HEK293 (cell line): ENCODE results near the gene CKB.

Experiments used
- CTCF ChIP-seq: fragments of 450-650 bp; formaldehyde crosslinking; IDR thresholded peaks from 2 replicates; pipeline ENCODE4 v1.5.1; 2016; ENCODE audit warnings: missing biosample characterization, missing genetic modification characterization
- HOXC10 ChIP-seq: sonication (generic); formaldehyde crosslinking; IDR thresholded peaks from 2 replicates; pipeline ENCODE4 v1.8.1; 2023; ENCODE audit warnings: mild to moderate bottlenecking, missing genetic modification reagents
- HOXD13 ChIP-seq: sonication (generic); formaldehyde crosslinking; IDR thresholded peaks from 2 replicates; pipeline ENCODE4 v1.8.0; 2022; ENCODE audit warnings: missing genetic modification reagents, borderline replicate concordance
- IKZF3 ChIP-seq: fragments of 450-650 bp; IDR thresholded peaks from 2 replicates; pipeline ENCODE4 v1.5.0; 2018; ENCODE audit warnings: missing biosample characterization, mild to moderate bottlenecking, missing genetic modification characterization, moderate library complexity
- MEIS1 ChIP-seq: sonication (generic); formaldehyde crosslinking; IDR thresholded peaks from 2 replicates; pipeline ENCODE4 v1.8.1; 2022; ENCODE audit warnings: missing genetic modification reagents, mild to moderate bottlenecking, borderline replicate concordance
- OSR2 ChIP-seq: fragments of 450-650 bp; formaldehyde crosslinking; IDR thresholded peaks from 2 replicates; pipeline ENCODE4 v1.5.1; 2016; ENCODE audit warnings: missing biosample characterization, missing genetic modification characterization
- REPIN1 ChIP-seq: fragments of 450-650 bp; formaldehyde crosslinking; IDR thresholded peaks from 2 replicates; pipeline ENCODE4 v1.5.1; 2017; ENCODE audit warnings: missing biosample characterization, missing genetic modification characterization, low read depth
- SETDB1 ChIP-seq: IDR thresholded peaks from one replicate; pipeline ENCODE4 v1.6.1; 2017; ENCODE audit warnings: mild to moderate bottlenecking, low read length, moderate library complexity, mixed read lengths; ENCODE audit not compliant: insufficient read length
- ZBTB17 ChIP-seq: fragments of 450-650 bp; formaldehyde crosslinking; IDR thresholded peaks from 2 replicates; pipeline ENCODE4 v1.5.1; 2016; ENCODE audit warnings: missing biosample characterization, missing genetic modification characterization
- ZBTB20 ChIP-seq: fragments of 450-650 bp; formaldehyde crosslinking; IDR thresholded peaks from 2 replicates; pipeline ENCODE4 v1.5.1; 2016; ENCODE audit warnings: missing biosample characterization, missing genetic modification characterization
- ZBTB48 ChIP-seq: fragments of 450-650 bp; formaldehyde crosslinking; IDR thresholded peaks from 2 replicates; pipeline ENCODE4 v1.5.1; 2016; ENCODE audit warnings: missing biosample characterization, missing genetic modification characterization
- ZFHX2 ChIP-seq: fragments of 450-650 bp; formaldehyde crosslinking; conservative IDR thresholded peaks from 2 replicates; pipeline ENCODE4 v1.5.1; 2016; ENCODE audit warnings: missing biosample characterization, missing genetic modification characterization
- ZFP69B ChIP-seq: fragments of 450-650 bp; formaldehyde crosslinking; IDR thresholded peaks from 2 replicates; pipeline ENCODE4 v1.5.1; 2016; ENCODE audit warnings: missing biosample characterization, missing genetic modification characterization
- ZNF10 ChIP-seq: fragments of 450-650 bp; formaldehyde crosslinking; IDR thresholded peaks from 2 replicates; pipeline ENCODE4 v1.5.1; 2017; ENCODE audit warnings: missing biosample characterization, missing genetic modification characterization
- ZNF114 ChIP-seq: fragments of 450-650 bp; formaldehyde crosslinking; IDR thresholded peaks from 2 replicates; pipeline ENCODE4 v1.5.0; 2017; ENCODE audit warnings: missing biosample characterization, missing genetic modification characterization
- ZNF133 ChIP-seq: fragments of 450-650 bp; formaldehyde crosslinking; IDR thresholded peaks from 2 replicates; pipeline ENCODE4 v1.5.1; 2016; ENCODE audit warnings: missing biosample characterization, missing genetic modification characterization
- ZNF140 ChIP-seq: fragments of 450-650 bp; formaldehyde crosslinking; IDR thresholded peaks from 2 replicates; pipeline ENCODE4 v1.5.1; 2016; ENCODE audit warnings: missing biosample characterization, missing genetic modification characterization
- ZNF155 ChIP-seq: fragments of 450-650 bp; formaldehyde crosslinking; IDR thresholded peaks from 2 replicates; pipeline ENCODE4 v1.5.1; 2016; ENCODE audit warnings: missing biosample characterization, missing genetic modification characterization
- ZNF19 ChIP-seq: fragments of 450-650 bp; formaldehyde crosslinking; IDR thresholded peaks from 2 replicates; pipeline ENCODE4; 2016; ENCODE audit warnings: missing biosample characterization, missing genetic modification characterization, low read depth
- ZNF354C ChIP-seq: fragments of 450-650 bp; formaldehyde crosslinking; IDR thresholded peaks from 2 replicates; pipeline ENCODE4 v1.5.1; 2016; ENCODE audit warnings: missing biosample characterization, missing genetic modification characterization, low read depth, borderline replicate concordance
- ZNF530 ChIP-seq: fragments of 450-650 bp; formaldehyde crosslinking; IDR thresholded peaks from 2 replicates; pipeline ENCODE4 v1.5.1; 2016; ENCODE audit warnings: low read depth, missing biosample characterization, missing genetic modification characterization
- ZNF544 ChIP-seq: fragments of 450-650 bp; formaldehyde crosslinking; IDR thresholded peaks from 2 replicates; pipeline ENCODE4 v1.5.0; 2017; ENCODE audit warnings: missing biosample characterization, missing genetic modification characterization
- ZNF600 ChIP-seq: fragments of 450-650 bp; formaldehyde crosslinking; IDR thresholded peaks from 2 replicates; pipeline ENCODE4 v1.5.1; 2016; ENCODE audit warnings: missing biosample characterization, missing genetic modification characterization
- ZNF830 ChIP-seq: fragments of 450-650 bp; IDR thresholded peaks from 2 replicates; pipeline ENCODE4 v1.5.0; 2018; ENCODE audit warnings: missing biosample characterization, missing genetic modification characterization, low read depth, mild to moderate bottlenecking, moderate library complexity
- ZNF837 ChIP-seq: fragments of 450-650 bp; formaldehyde crosslinking; IDR thresholded peaks from 2 replicates; pipeline ENCODE4 v1.5.1; 2016; ENCODE audit warnings: missing biosample characterization, missing genetic modification characterization
- ZSCAN16 ChIP-seq: fragments of 450-650 bp; formaldehyde crosslinking; IDR thresholded peaks from 2 replicates; pipeline ENCODE4 v1.5.1; 2016; ENCODE audit warnings: missing biosample characterization, missing genetic modification characterization
- ZXDB ChIP-seq: fragments of 450-650 bp; formaldehyde crosslinking; IDR thresholded peaks from 2 replicates; pipeline ENCODE4 v1.5.1; 2016; ENCODE audit warnings: missing biosample characterization, missing genetic modification characterization
- TF ChIP-seq, protein P1 (sequence below): fragments of 450-650 bp; formaldehyde crosslinking; IDR thresholded peaks from 2 replicates; pipeline ENCODE4 v1.5.1; 2016; ENCODE audit warnings: missing biosample characterization, missing genetic modification characterization
- TF ChIP-seq, protein P2 (sequence below): fragments of 450-650 bp; formaldehyde crosslinking; IDR thresholded peaks from 2 replicates; pipeline ENCODE4 v1.5.1; 2016; ENCODE audit warnings: missing biosample characterization, missing genetic modification characterization
- TF ChIP-seq, protein P3 (sequence below): fragments of 450-650 bp; formaldehyde crosslinking; IDR thresholded peaks from 2 replicates; pipeline ENCODE4 v1.5.1; 2016; ENCODE audit warnings: missing biosample characterization, missing genetic modification characterization, low read depth
- TF ChIP-seq, protein P4 (sequence below): fragments of 450-650 bp; formaldehyde crosslinking; IDR thresholded peaks from 2 replicates; pipeline ENCODE4 v1.5.1; 2017; ENCODE audit warnings: missing biosample characterization, missing genetic modification characterization
- TF ChIP-seq, protein P5 (sequence below): fragments of 450-650 bp; formaldehyde crosslinking; IDR thresholded peaks from 2 replicates; pipeline ENCODE4 v1.5.1; 2016; ENCODE audit warnings: missing biosample characterization, missing genetic modification characterization, low read depth

CKB gene

DNA sequence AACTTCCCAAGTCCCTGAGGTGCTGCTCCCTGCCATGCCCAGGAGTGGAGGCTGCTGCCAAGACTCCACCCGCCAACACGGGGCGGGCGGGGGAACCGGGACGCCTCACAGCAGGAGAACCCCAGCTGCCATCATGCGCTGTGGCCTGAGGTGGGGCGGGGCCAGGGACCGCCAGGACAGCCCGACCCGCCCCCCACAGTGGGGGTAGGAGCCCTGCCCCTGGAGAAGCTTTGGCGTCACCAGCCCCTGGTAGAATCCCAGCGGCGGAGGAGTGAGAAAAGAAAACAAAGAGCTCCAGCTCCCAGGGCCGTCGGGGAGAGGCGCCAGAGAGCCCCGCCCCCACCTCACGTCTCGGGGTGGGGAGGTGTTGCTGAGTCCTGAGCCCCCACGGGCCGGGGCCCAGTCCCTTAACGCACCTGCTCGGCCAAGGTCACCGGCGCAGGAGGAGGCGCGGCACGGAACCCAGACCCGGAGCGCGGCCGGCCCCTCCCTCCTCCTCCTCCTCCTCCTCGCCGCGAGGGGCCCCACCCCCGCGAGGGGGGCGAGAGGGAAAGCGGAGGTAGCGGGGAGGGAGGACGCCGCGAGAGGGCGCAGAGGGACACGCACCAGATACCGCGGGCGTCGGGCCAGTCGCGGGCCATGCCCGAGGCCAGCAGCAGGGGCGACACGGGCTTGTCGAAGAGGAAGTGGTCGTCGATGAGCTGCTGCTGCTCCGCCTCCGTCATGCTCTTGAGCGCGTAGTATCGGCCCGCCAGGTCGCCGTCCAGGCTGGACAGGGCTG is 1.8 kb downstream of the CKB start (continued):
- TF ChIP-seq ZNF600 (tag by site-specific recombination) (peak; percentile 83), ZNF19 (tag by site-specific recombination) (no peak), HOXC10 (CRISPR knock-in tag) (no peak), OSR2 (tag by site-specific recombination) (peak; percentile 99), ZXDB (peak; percentile 100), ZNF155 (tag by site-specific recombination) (no peak), ZNF830 (tag by site-specific recombination) (no peak), ZBTB48 (tag by site-specific recombination) (peak; percentile 87), ZNF140 (tag by site-specific recombination) (no peak), ZNF837 (tag by site-specific recombination) (peak; percentile 87), ZNF544 (tag by site-specific recombination) (no peak), ZNF133 (tag by site-specific recombination) (no peak), SETDB1 (no peak), ZNF354C (no peak), CTCF (tag by site-specific recombination) (peak; percentile 100), ZBTB20 (peak; percentile 85), ZNF10 (tag by site-specific recombination) (no peak; the same call in 1 of the 2 replicates), ZNF530 (no peak), ZSCAN16 (tag by site-specific recombination) (0 out of 2 replicates have a peak, but pooled peaks have one; percentile 18), ZFP69B (tag by site-specific recombination) (peak; percentile 98), REPIN1 (tag by site-specific recombination) (no peak; the same call in 1 of the 2 replicates), IKZF3 (peak; percentile 97), MEIS1 (CRISPR knock-in tag) (no peak), HOXD13 (no peak), ZFHX2 (peak; percentile 99), ZNF114 (tag by site-specific recombination) (no peak), ZBTB17 (tag by site-specific recombination) (peak; percentile 89)
- TF ChIP-seq, protein P1, sequence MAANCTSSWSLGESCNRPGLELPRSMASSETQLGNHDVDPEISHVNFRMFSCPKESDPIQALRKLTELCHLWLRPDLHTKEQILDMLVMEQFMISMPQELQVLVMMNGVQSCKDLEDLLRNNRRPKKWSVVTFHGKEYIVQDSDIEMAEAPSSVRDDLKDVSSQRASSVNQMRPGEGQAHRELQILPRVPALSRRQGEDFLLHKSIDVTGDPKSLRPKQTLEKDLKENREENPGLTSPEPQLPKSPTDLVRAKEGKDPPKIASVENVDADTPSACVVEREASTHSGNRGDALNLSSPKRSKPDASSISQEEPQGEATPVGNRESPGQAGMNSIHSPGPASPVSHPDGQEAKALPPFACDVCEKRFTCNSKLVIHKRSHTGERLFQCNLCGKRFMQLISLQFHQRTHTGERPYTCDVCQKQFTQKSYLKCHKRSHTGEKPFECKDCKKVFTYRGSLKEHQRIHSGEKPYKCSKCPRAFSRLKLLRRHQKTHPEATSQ (tag by site-specific recombination) = peak; percentile 88; the same call in 1 of the 2 replicates
- TF ChIP-seq, protein P2, sequence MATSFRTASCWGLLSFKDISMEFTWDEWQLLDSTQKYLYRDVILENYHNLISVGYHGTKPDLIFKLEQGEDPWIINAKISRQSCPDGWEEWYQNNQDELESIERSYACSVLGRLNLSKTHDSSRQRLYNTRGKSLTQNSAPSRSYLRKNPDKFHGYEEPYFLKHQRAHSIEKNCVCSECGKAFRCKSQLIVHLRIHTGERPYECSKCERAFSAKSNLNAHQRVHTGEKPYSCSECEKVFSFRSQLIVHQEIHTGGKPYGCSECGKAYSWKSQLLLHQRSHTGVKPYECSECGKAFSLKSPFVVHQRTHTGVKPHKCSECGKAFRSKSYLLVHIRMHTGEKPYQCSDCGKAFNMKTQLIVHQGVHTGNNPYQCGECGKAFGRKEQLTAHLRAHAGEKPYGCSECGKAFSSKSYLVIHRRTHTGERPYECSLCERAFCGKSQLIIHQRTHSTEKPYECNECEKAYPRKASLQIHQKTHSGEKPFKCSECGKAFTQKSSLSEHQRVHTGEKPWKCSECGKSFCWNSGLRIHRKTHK (tag by site-specific recombination) = no peak
- TF ChIP-seq, protein P3, sequence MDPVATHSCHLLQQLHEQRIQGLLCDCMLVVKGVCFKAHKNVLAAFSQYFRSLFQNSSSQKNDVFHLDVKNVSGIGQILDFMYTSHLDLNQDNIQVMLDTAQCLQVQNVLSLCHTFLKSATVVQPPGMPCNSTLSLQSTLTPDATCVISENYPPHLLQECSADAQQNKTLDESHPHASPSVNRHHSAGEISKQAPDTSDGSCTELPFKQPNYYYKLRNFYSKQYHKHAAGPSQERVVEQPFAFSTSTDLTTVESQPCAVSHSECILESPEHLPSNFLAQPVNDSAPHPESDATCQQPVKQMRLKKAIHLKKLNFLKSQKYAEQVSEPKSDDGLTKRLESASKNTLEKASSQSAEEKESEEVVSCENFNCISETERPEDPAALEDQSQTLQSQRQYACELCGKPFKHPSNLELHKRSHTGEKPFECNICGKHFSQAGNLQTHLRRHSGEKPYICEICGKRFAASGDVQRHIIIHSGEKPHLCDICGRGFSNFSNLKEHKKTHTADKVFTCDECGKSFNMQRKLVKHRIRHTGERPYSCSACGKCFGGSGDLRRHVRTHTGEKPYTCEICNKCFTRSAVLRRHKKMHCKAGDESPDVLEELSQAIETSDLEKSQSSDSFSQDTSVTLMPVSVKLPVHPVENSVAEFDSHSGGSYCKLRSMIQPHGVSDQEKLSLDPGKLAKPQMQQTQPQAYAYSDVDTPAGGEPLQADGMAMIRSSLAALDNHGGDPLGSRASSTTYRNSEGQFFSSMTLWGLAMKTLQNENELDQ = no peak
- TF ChIP-seq, protein P4, sequence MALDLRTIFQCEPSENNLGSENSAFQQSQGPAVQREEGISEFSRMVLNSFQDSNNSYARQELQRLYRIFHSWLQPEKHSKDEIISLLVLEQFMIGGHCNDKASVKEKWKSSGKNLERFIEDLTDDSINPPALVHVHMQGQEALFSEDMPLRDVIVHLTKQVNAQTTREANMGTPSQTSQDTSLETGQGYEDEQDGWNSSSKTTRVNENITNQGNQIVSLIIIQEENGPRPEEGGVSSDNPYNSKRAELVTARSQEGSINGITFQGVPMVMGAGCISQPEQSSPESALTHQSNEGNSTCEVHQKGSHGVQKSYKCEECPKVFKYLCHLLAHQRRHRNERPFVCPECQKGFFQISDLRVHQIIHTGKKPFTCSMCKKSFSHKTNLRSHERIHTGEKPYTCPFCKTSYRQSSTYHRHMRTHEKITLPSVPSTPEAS = peak; percentile 25
- TF ChIP-seq, protein P5, sequence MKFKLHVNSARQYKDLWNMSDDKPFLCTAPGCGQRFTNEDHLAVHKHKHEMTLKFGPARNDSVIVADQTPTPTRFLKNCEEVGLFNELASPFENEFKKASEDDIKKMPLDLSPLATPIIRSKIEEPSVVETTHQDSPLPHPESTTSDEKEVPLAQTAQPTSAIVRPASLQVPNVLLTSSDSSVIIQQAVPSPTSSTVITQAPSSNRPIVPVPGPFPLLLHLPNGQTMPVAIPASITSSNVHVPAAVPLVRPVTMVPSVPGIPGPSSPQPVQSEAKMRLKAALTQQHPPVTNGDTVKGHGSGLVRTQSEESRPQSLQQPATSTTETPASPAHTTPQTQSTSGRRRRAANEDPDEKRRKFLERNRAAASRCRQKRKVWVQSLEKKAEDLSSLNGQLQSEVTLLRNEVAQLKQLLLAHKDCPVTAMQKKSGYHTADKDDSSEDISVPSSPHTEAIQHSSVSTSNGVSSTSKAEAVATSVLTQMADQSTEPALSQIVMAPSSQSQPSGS (tag by site-specific recombination) = peak; percentile 45
